K562 (cell line): ENCODE data around the gene RAB3GAP2.

Source experiments
- BRCA1 ChIP-seq, 2 experiments: fragments of 450-650 bp in 1 of 2; sonication (generic) in 1 of 2; formaldehyde crosslinking in 1 of 2; IDR thresholded peaks; 2 replicates each; pipeline versions ENCODE4 v1.5.0 to v1.6.1; 2017 to 2020; ENCODE audit warnings: mild to moderate bottlenecking in 1 of 2, missing genetic modification reagents in 1 of 2
- CBX3 ChIP-seq, 2 experiments: IDR thresholded peaks; 1 replicate in 1 of 2; 2 replicates in 1 of 2; pipeline ENCODE4 v1.6.1; 2012; ENCODE audit warnings: inconsistent platforms in 2 of 2, low read length in 2 of 2, borderline replicate concordance in 1 of 2, control low read depth in 1 of 2
- CHD2 ChIP-seq: IDR thresholded peaks from 2 replicates; pipeline ENCODE4 v1.6.1; 2011; ENCODE audit warnings: low read depth, low read length
- EGR1 ChIP-seq: fragments of 450-650 bp; conservative IDR thresholded peaks from 2 replicates; pipeline ENCODE4 v1.6.1; 2017; ENCODE audit warnings: mild to moderate bottlenecking
- ILF3 ChIP-seq: fragments of 450-650 bp; IDR thresholded peaks from 2 replicates; pipeline ENCODE4 v1.6.1; 2018; ENCODE audit warnings: antibody characterized with exemption, mild to moderate bottlenecking, moderate library complexity, borderline replicate concordance
- KLF1 ChIP-seq: fragments of 450-650 bp; IDR thresholded peaks from 2 replicates; pipeline ENCODE4 v1.6.1; 2016; ENCODE audit warnings: missing genetic modification characterization, missing compliant biosample characterization
- RBBP5 ChIP-seq: fragments of 200-600 bp; sonication (generic); IDR thresholded peaks from 2 replicates; pipeline ENCODE4 v1.6.1; 2012; ENCODE audit warnings: borderline replicate concordance, mild to moderate bottlenecking, low read length, control low read depth, inconsistent platforms; ENCODE audit not compliant: insufficient read depth, poor library complexity, severe bottlenecking
- RCOR1 ChIP-seq, 2 experiments: IDR thresholded peaks; 2 replicates each; pipeline ENCODE4 v1.6.1; 2012; ENCODE audit warnings: low read depth in 2 of 2, low read length in 2 of 2, borderline replicate concordance in 1 of 2, improper control_type of control experiment in 1 of 2
- ZNF24 ChIP-seq: fragments of 450-650 bp; IDR thresholded peaks from 2 replicates; pipeline ENCODE4 v1.6.1; 2016
- ZNF263 ChIP-seq: sonication (generic); formaldehyde crosslinking; IDR thresholded peaks from 2 replicates; pipeline ENCODE4 v1.8.0; 2022; ENCODE audit warnings: mild to moderate bottlenecking, missing genetic modification reagents, borderline replicate concordance
- TF ChIP-seq, protein P1 (sequence below), 3 experiments: IDR thresholded peaks in 2 of 3; conservative IDR thresholded peaks in 1 of 3; 2 replicates each; pipeline ENCODE4 v1.5.1; 2011 to 2012; ENCODE audit warnings: low read length in 3 of 3, mild to moderate bottlenecking in 3 of 3, control low read depth in 2 of 3, improper control_type of control experiment in 1 of 3, inconsistent platforms in 1 of 3, low read depth in 1 of 3, mixed read lengths in 1 of 3, moderate library complexity in 1 of 3; ENCODE audit not compliant: insufficient read depth in 2 of 3
- TF ChIP-seq, protein P2 (sequence below), 2 experiments: fragments of 450-650 bp in 1 of 2; sonication (generic) in 1 of 2; formaldehyde crosslinking in 1 of 2; IDR thresholded peaks in 1 of 2; conservative IDR thresholded peaks in 1 of 2; 2 replicates each; pipeline versions ENCODE4 v1.6.1 to v1.8.1; 2016 to 2023; ENCODE audit warnings: mild to moderate bottlenecking in 2 of 2, moderate library complexity in 2 of 2, inconsistent platforms in 1 of 2, missing genetic modification reagents in 1 of 2

GRCh38 chr1:220151454-220151853, 120.8 kb downstream of the RAB3GAP2 start:
- TF ChIP-seq ZNF24 (no peak), KLF1 (tag) (no peak), ZNF263 (no peak), BRCA1 (IDR thresholded peaks at IDR 0.05) (no peak), BRCA1 (CRISPR knock-in tag; IDR thresholded peaks at IDR 0.05) (no peak), ILF3 (no peak), EGR1 (no peak), RBBP5 (no peak), CBX3 (IDR thresholded peaks at IDR 0.05; ENCODE audit: borderline replicate concordance in 1 of 2, low read length in 2 of 2) (no peak), RCOR1 (IDR thresholded peaks at IDR 0.05; ENCODE audit: borderline replicate concordance in 1 of 2, low read depth in 2 of 2, low read length in 2 of 2) (no peak), CHD2 (no peak)
- TF ChIP-seq, protein P1, sequence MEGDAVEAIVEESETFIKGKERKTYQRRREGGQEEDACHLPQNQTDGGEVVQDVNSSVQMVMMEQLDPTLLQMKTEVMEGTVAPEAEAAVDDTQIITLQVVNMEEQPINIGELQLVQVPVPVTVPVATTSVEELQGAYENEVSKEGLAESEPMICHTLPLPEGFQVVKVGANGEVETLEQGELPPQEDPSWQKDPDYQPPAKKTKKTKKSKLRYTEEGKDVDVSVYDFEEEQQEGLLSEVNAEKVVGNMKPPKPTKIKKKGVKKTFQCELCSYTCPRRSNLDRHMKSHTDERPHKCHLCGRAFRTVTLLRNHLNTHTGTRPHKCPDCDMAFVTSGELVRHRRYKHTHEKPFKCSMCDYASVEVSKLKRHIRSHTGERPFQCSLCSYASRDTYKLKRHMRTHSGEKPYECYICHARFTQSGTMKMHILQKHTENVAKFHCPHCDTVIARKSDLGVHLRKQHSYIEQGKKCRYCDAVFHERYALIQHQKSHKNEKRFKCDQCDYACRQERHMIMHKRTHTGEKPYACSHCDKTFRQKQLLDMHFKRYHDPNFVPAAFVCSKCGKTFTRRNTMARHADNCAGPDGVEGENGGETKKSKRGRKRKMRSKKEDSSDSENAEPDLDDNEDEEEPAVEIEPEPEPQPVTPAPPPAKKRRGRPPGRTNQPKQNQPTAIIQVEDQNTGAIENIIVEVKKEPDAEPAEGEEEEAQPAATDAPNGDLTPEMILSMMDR (IDR thresholded peaks at IDR 0.05 in 2 of 3, conservative IDR thresholded peaks at IDR 0.05 in 1 of 3; ENCODE audit: insufficient read depth in 2 of 3, low read depth in 1 of 3, low read length in 3 of 3): no peak
- TF ChIP-seq, protein P2, sequence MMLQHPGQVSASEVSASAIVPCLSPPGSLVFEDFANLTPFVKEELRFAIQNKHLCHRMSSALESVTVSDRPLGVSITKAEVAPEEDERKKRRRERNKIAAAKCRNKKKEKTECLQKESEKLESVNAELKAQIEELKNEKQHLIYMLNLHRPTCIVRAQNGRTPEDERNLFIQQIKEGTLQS (IDR thresholded peaks at IDR 0.05): no peak
- TF ChIP-seq, protein P2 (CRISPR knock-in tag; conservative IDR thresholded peaks at IDR 0.05): no peak
